ENCODE measurements around the gene CCSER1.
"Not testable (repeated sequence)": the region's sequence is repeated elsewhere in the genome, so short reads cannot be mapped to it uniquely, and the experiment has no call there.

Gene CCSER1

DNA sequence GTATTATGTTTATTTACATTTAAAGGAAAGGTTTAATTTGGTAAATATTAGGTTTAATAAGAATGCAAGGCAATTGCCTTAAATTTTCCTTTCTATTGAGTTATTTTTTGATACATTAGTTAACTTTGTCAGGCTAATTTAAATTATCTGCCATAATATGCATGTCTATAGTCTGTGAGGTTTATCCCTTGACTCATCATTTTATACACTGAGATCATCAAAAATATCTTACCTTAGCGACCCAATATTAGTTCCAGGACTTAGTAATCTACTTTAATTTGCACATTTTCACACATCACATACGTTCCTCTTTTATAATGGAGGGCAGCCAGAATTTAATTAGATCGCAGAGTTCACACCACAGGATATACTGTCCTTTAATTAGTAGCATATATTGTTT lies 1177.1 kb downstream of the CCSER1 start:
- TF ChIP-seq, protein P1, sequence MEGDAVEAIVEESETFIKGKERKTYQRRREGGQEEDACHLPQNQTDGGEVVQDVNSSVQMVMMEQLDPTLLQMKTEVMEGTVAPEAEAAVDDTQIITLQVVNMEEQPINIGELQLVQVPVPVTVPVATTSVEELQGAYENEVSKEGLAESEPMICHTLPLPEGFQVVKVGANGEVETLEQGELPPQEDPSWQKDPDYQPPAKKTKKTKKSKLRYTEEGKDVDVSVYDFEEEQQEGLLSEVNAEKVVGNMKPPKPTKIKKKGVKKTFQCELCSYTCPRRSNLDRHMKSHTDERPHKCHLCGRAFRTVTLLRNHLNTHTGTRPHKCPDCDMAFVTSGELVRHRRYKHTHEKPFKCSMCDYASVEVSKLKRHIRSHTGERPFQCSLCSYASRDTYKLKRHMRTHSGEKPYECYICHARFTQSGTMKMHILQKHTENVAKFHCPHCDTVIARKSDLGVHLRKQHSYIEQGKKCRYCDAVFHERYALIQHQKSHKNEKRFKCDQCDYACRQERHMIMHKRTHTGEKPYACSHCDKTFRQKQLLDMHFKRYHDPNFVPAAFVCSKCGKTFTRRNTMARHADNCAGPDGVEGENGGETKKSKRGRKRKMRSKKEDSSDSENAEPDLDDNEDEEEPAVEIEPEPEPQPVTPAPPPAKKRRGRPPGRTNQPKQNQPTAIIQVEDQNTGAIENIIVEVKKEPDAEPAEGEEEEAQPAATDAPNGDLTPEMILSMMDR (IDR thresholded peaks at IDR 0.05; ENCODE audit: extremely low read depth, missing control alignments), result no peak
- DNase-seq (ENCODE audit: low spot score), result no peak

- TF ChIP-seq, protein P1 (IDR thresholded peaks at IDR 0.05; ENCODE audit: extremely low read depth, missing control alignments), result no peak
Measured at GRCh38 chr4:91317434-91317833, 1190.2 kb downstream of the CCSER1 start.

GRCh38 chr4:91319556-91320268 lies 1192.5 kb downstream of the CCSER1 start:
- DNase-seq (ENCODE audit: low spot score), result no peak
- TF ChIP-seq, protein P1 (IDR thresholded peaks at IDR 0.05; ENCODE audit: extremely low read depth, missing control alignments), result no peak

More at GRCh38 chr4:91317434-91317833, 1190.2 kb downstream of the CCSER1 start:
- DNase-seq (ENCODE audit: low spot score), result no peak

DNA sequence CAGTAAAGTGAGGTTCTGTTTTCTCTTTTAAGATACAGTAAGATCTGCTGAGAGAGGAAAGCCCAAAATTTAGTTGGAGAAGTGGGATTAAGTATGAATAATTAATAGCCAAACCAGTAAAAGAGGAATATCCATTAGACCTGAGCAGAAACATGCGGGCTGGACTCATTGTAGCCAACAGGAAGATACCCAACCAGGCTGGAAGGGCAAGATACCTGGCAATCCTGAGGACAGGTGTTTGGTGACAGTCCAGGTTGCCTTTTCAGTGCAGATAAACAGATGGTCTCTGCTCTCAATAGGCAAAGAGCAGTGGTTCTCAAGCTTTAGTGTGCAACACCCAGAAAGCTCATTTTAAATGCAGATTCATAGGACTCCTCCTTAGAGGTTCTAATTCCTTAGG lies 1195.8 kb downstream of the CCSER1 start:
- TF ChIP-seq, protein P1 (IDR thresholded peaks at IDR 0.05; ENCODE audit: extremely low read depth, missing control alignments), result no peak
- DNase-seq (ENCODE audit: low spot score), result no peak

DNA sequence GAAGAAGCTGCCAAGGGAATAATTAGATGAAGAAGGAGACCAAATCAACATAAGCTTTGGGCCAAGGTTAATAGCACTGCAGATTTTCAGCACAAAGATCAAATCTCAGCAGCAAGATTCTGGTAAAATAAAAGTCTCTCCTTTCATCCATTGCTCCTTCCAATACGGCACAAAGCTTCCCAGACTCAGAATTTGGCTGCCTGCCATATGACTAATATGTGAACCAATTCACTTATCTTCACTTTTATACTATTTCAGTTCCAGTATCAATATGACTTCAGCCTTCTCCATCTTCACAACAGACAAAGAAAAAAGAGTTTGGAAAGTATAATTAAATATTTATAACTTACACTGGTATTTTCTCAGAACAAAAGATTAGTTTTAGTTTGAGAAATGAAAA lies 1198.3 kb downstream of the CCSER1 start:
- no peak for DNase-seq (ENCODE audit: low spot score)
- TF ChIP-seq, protein P1 (IDR thresholded peaks at IDR 0.05; ENCODE audit: extremely low read depth, missing control alignments), result no peak

- not testable (repeated sequence) for DNase-seq (ENCODE audit: low spot score)
Measured at GRCh38 chr4:91326167-91326566, 1199.0 kb downstream of the CCSER1 start.

DNA sequence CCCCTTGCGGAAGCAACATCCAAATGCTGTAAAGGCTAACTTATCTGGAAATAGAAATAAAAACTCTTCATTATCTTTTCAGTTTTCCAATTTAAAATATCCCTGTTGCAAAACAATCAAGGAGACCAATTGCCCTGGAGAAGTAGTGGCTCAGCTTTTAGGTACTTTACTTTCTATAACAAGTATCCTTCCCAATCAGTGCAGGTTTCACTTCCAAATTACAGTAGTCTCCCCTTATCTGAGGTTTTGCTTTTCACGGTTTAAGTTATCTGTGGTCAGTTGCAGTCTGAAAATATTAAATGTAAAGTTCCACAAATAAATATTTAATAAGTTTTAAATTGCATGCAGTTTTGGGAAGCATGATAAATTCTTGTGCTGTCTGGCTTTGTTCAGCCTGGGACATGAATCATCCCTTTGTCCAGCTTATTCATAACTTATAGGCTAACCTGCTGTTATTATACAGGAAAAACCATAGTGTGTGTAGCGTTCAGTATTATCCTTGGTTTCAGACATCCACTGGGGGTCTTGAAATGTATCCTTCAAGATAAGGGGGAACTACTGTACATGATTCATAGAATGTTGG lies 1203.5 kb downstream of the CCSER1 start:
- TF ChIP-seq, protein P1 (IDR thresholded peaks at IDR 0.05; ENCODE audit: extremely low read depth, missing control alignments), result no peak
- DNase-seq (ENCODE audit: low spot score), result no peak

GRCh38 chr4:91340822-91341221 lies 1213.6 kb downstream of the CCSER1 start:
- DNase-seq (ENCODE audit: low spot score), result no peak
- TF ChIP-seq, protein P1 (IDR thresholded peaks at IDR 0.05; ENCODE audit: extremely low read depth, missing control alignments), result no peak
